ENCODE results near the gene AP3B1. TPM values are rescaled to one million over a fixed set of nuclear protein-coding genes. Genes with fewer than 3 reads are reported as not detected.
"Not testable (repeated sequence)": the region's sequence is repeated elsewhere in the genome, so short reads cannot be mapped to it uniquely, and the experiment has no call there.

The AP3B1 gene
- total RNA-seq, 1 experiment from 2014 or later: 50.3 TPM

DNA sequence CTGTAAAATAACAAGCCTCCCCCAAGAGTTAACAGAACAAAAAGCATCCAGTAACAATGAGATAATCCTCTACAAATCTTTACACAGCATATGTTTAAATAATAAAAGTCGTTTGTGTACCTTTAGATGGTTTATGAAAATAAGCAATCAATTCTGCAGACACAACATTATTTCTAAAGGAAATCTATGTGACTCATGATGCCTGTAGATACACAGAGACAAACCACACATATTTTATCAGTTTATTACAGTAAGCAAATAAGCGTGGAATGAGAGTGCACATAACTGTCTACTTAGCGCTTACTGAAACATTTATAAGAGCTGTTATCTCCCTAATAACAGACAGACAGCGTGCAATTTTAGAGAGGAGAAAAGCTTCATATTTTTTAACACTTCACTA lies 243.6 kb downstream of the AP3B1 start:
- no peak for TF ChIP-seq EMX1 (CRISPR knock-in tag; IDR thresholded peaks at IDR 0.05)
- no peak for TF ChIP-seq SMAD4 (CRISPR knock-in tag; IDR thresholded peaks at IDR 0.05)
- no peak for TF ChIP-seq ZNF232 (CRISPR knock-in tag; IDR thresholded peaks at IDR 0.05)
- no peak for TF ChIP-seq FOXK1 (CRISPR knock-in tag; IDR thresholded peaks at IDR 0.05)
- TF ChIP-seq, protein P1, sequence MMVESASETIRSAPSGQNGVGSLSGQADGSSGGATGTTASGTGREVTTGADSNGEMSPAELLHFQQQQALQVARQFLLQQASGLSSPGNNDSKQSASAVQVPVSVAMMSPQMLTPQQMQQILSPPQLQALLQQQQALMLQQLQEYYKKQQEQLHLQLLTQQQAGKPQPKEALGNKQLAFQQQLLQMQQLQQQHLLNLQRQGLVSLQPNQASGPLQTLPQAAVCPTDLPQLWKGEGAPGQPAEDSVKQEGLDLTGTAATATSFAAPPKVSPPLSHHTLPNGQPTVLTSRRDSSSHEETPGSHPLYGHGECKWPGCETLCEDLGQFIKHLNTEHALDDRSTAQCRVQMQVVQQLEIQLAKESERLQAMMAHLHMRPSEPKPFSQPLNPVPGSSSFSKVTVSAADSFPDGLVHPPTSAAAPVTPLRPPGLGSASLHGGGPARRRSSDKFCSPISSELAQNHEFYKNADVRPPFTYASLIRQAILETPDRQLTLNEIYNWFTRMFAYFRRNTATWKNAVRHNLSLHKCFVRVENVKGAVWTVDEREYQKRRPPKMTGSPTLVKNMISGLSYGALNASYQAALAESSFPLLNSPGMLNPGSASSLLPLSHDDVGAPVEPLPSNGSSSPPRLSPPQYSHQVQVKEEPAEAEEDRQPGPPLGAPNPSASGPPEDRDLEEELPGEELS (CRISPR knock-in tag; IDR thresholded peaks at IDR 0.05): no peak
- TF ChIP-seq MYBL2 (CRISPR knock-in tag; IDR thresholded peaks at IDR 0.05): no peak
- no peak for TF ChIP-seq ZNF423 (CRISPR knock-in tag; IDR thresholded peaks at IDR 0.05)
- no peak for TF ChIP-seq TEAD4 (CRISPR knock-in tag; IDR thresholded peaks at IDR 0.05)
- TF ChIP-seq GABPB1 (CRISPR knock-in tag; IDR thresholded peaks at IDR 0.05): no peak
- TF ChIP-seq JAZF1 (CRISPR knock-in tag; IDR thresholded peaks at IDR 0.05): no peak
- TF ChIP-seq, protein P2, sequence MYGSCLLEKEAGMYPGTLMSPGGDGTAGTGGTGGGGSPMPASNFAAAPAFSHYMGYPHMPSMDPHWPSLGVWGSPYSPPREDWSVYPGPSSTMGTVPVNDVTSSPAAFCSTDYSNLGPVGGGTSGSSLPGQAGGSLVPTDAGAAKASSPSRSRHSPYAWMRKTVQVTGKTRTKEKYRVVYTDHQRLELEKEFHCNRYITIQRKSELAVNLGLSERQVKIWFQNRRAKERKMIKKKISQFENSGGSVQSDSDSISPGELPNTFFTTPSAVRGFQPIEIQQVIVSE (CRISPR knock-in tag; IDR thresholded peaks at IDR 0.05; ENCODE audit: borderline replicate concordance): no peak
- TF ChIP-seq, protein P3, sequence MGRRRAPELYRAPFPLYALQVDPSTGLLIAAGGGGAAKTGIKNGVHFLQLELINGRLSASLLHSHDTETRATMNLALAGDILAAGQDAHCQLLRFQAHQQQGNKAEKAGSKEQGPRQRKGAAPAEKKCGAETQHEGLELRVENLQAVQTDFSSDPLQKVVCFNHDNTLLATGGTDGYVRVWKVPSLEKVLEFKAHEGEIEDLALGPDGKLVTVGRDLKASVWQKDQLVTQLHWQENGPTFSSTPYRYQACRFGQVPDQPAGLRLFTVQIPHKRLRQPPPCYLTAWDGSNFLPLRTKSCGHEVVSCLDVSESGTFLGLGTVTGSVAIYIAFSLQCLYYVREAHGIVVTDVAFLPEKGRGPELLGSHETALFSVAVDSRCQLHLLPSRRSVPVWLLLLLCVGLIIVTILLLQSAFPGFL (CRISPR knock-in tag; IDR thresholded peaks at IDR 0.05; ENCODE audit: borderline replicate concordance): no peak
- no peak for TF ChIP-seq ZNF263 (CRISPR knock-in tag; IDR thresholded peaks at IDR 0.05; ENCODE audit: low read depth)
- TF ChIP-seq ZBTB21 (CRISPR knock-in tag; IDR thresholded peaks at IDR 0.05; ENCODE audit: borderline replicate concordance): no peak
- no peak for TF ChIP-seq ELF4 (CRISPR knock-in tag; IDR thresholded peaks at IDR 0.05; ENCODE audit: low read depth)
- no peak for TF ChIP-seq ZNF416 (CRISPR knock-in tag; IDR thresholded peaks at IDR 0.05)
- TF ChIP-seq NR2C2 (CRISPR knock-in tag; IDR thresholded peaks at IDR 0.05): no peak
- TF ChIP-seq NR3C1 (CRISPR knock-in tag; conservative IDR thresholded peaks at IDR 0.05; ENCODE audit: low read depth): no peak
- Mint-ChIP-seq H3K4me1 (peaks cover 2% of the 10 kb centered on the region), H3K9me3 (peaks cover 9% of the 10 kb centered on the region), H3K27me3 (ENCODE audit: low read depth) (no peaks in the 10 kb centered on the region), H3K36me3 (peaks cover 7% of the 10 kb centered on the region), H3K4me3 (no peak overlapping the region), H3K27ac (no peak overlapping the region)
- ATAC-seq: no peak
- ChIA-PET CTCF (no interaction called here), POLR2A (no interaction called here)
- DNase-seq (ENCODE audit: low spot score): no peak

DNA sequence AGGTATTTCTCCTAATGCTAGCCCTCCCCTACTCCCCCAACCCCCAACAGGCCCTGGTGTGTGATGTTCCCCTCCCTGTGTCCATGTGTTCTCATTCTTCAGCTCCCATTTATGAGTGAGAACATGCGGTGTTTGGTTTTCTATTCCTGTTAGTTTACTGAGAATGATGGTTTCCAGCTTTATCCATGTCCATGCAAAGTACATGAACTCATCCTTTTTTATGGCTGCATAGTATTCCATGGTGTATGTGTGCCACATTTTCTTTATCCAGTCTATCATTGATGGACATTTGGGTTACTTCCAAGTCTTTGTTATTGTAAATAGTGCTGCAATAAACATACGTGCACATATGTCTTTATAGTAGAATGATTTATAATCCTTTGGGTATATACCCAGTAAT lies 247.7 kb downstream of the AP3B1 start:
- H3K27me3 Mint-ChIP-seq (ENCODE audit: low read depth); H3K36me3 Mint-ChIP-seq; H3K27ac Mint-ChIP-seq; DNase-seq (ENCODE audit: low spot score); H3K4me3 Mint-ChIP-seq; CTCF ChIA-PET; ATAC-seq; POLR2A ChIA-PET; H3K4me1 Mint-ChIP-seq: not testable (repeated sequence)
- peaks cover 17% of the 10 kb centered on the region for H3K9me3 Mint-ChIP-seq

DNA sequence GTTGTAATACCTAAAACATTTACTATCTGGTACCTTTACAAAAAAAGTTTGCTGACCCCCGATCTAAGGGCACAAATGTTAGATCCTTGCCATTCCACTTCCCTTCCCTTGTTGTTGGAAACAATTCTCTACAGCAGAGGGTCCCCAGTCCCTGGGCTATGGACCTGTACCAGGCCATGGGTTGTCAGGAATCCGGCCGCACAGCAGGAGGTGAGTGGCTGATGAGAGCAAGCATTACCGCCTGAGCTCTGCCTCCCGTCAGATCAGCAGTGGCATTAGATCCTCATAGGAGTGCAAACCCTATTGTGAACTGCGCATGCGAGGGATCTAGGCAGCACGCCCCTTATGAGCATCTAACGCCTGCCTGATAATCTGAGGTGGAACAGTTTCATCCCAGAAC lies 248.5 kb downstream of the AP3B1 start:
- peaks cover 17% of the 10 kb centered on the region for H3K9me3 Mint-ChIP-seq
- H3K4me3 Mint-ChIP-seq: no peak overlapping the region
- POLR2A ChIA-PET: no interaction called here
- no peaks in the 10 kb centered on the region for H3K27me3 Mint-ChIP-seq (ENCODE audit: low read depth)
- H3K36me3 Mint-ChIP-seq: peaks cover 10% of the 10 kb centered on the region
- H3K4me1 Mint-ChIP-seq: peaks cover 3% of the 10 kb centered on the region
- no peak overlapping the region for H3K27ac Mint-ChIP-seq
- ATAC-seq (peak; percentile 80), DNase-seq (ENCODE audit: low spot score) (peak; percentile 72)
- CTCF ChIA-PET: no interaction called here
- TF ChIP-seq RORB (CRISPR knock-in tag; IDR thresholded peaks at IDR 0.05) (no peak), ZNF317 (CRISPR knock-in tag; IDR thresholded peaks at IDR 0.05; ENCODE audit: borderline replicate concordance, low read depth) (no peak), JAZF1 (CRISPR knock-in tag; IDR thresholded peaks at IDR 0.05) (no peak)
- TF ChIP-seq, protein P4, sequence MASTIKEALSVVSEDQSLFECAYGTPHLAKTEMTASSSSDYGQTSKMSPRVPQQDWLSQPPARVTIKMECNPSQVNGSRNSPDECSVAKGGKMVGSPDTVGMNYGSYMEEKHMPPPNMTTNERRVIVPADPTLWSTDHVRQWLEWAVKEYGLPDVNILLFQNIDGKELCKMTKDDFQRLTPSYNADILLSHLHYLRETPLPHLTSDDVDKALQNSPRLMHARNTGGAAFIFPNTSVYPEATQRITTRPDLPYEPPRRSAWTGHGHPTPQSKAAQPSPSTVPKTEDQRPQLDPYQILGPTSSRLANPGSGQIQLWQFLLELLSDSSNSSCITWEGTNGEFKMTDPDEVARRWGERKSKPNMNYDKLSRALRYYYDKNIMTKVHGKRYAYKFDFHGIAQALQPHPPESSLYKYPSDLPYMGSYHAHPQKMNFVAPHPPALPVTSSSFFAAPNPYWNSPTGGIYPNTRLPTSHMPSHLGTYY (CRISPR knock-in tag; IDR thresholded peaks at IDR 0.05): no peak
- TF ChIP-seq, protein P2 (CRISPR knock-in tag; IDR thresholded peaks at IDR 0.05; ENCODE audit: borderline replicate concordance): no peak
